NT2/D1 (cell line): ENCODE results near the gene CENPV.

Experiments
- DNase-seq: peaks from one replicate; pipeline ENCODE4 v3.0.0-alpha.2; 2011; ENCODE audit warnings: low read depth, low spot score
- H3K27me3 ChIP-seq: 2 replicates; pipeline ENCODE4 v1.6.0; 2011; ENCODE audit warnings: mild to moderate bottlenecking; ENCODE audit not compliant: insufficient read length, insufficient read depth
- H3K36me3 ChIP-seq: 2 replicates; pipeline ENCODE4 v1.6.1; 2011; ENCODE audit warnings: mild to moderate bottlenecking, low read length, mixed read lengths; ENCODE audit not compliant: insufficient read depth, insufficient read length
- H3K4me1 ChIP-seq: 2 replicates; pipeline ENCODE4 v1.5.1; 2011; ENCODE audit not compliant: insufficient read depth, insufficient read length
- H3K4me3 ChIP-seq: 2 replicates; pipeline ENCODE4 v1.5.1; 2011; ENCODE audit warnings: low read depth; ENCODE audit not compliant: insufficient read length
- H3K9ac ChIP-seq: 2 replicates; pipeline ENCODE4 v1.6.0; 2011; ENCODE audit warnings: low read depth; ENCODE audit not compliant: insufficient read length
- H3K9me3 ChIP-seq: 2 replicates; pipeline ENCODE4 v1.5.1; 2011; ENCODE audit warnings: mild to moderate bottlenecking, low read length; ENCODE audit not compliant: insufficient read depth
- SUZ12 ChIP-seq: IDR thresholded peaks from 2 replicates; pipeline ENCODE4 v1.6.1; 2011; ENCODE audit not compliant: insufficient read length, insufficient read depth; ENCODE audit errors: extremely low read depth
- YY1 ChIP-seq: IDR thresholded peaks from 2 replicates; pipeline ENCODE4 v1.6.1; 2011; ENCODE audit not compliant: insufficient read length, insufficient read depth
- ZNF274 ChIP-seq: IDR thresholded peaks from 2 replicates; pipeline ENCODE4 v1.6.1; 2011; ENCODE audit warnings: mild to moderate bottlenecking, low read depth, low read length

The CENPV gene

GRCh38 chr17:16354585-16354984, 1.3 kb upstream of the CENPV start:
- H3K27me3 ChIP-seq, result no peaks in the 10 kb centered on the region
- no peak for DNase-seq
- H3K9me3 ChIP-seq, result no peaks in the 10 kb centered on the region
- no peaks in the 10 kb centered on the region for H3K4me1 ChIP-seq
- no peak for TF ChIP-seq YY1
- no peak for TF ChIP-seq ZNF274
- no peak for TF ChIP-seq SUZ12
- peaks cover 2% of the 10 kb centered on the region for H3K36me3 ChIP-seq
- H3K9ac ChIP-seq, result no peak overlapping the region
- no peak overlapping the region for H3K4me3 ChIP-seq

- Histone ChIP-seq H3K27me3 (no peaks in the 10 kb centered on the region), H3K4me3 (peak overlapping the region; percentile 58), H3K9ac (peak overlapping the region; percentile 82), H3K9me3 (no peaks in the 10 kb centered on the region), H3K4me1 (no peaks in the 10 kb centered on the region), H3K36me3 (peaks cover 16% of the 10 kb centered on the region)
- TF ChIP-seq ZNF274 (no peak), YY1 (no peak)
- DNase-seq, result no peak
These were observed 477 bp downstream of the CENPV start for GRCh38 chr17:16352667-16353316.

- no peak for TF ChIP-seq YY1
- no peak for TF ChIP-seq SUZ12
- no peak for TF ChIP-seq ZNF274
- DNase-seq, result no peak
- Histone ChIP-seq H3K27me3 (no peaks in the 10 kb centered on the region), H3K9me3 (no peaks in the 10 kb centered on the region), H3K4me1 (no peaks in the 10 kb centered on the region), H3K9ac (peak overlapping the region; percentile 82), H3K4me3 (peak overlapping the region; percentile 58), H3K36me3 (peaks cover 16% of the 10 kb centered on the region)
These were observed 984 bp downstream of the CENPV start for GRCh38 chr17:16352303-16352666.

GRCh38 chr17:16351831-16352230, 1.4 kb downstream of the CENPV start:
- Histone ChIP-seq H3K27me3 (no peaks in the 10 kb centered on the region), H3K4me1 (no peaks in the 10 kb centered on the region), H3K9me3 (no peaks in the 10 kb centered on the region), H3K9ac (peak overlapping the region; percentile 82), H3K36me3 (peaks cover 21% of the 10 kb centered on the region), H3K4me3 (peak overlapping the region; percentile 58)
- TF ChIP-seq ZNF274 (no peak), YY1 (no peak), SUZ12 (no peak)
- DNase-seq, result no peak

GRCh38 chr17:16349431-16349830, 3.8 kb downstream of the CENPV start:
- Histone ChIP-seq H3K4me1 (no peaks in the 10 kb centered on the region), H3K27me3 (no peaks in the 10 kb centered on the region), H3K4me3 (no peak overlapping the region), H3K9me3 (no peaks in the 10 kb centered on the region), H3K36me3 (peaks cover 26% of the 10 kb centered on the region), H3K9ac (no peak overlapping the region)
- DNase-seq, result no peak
- TF ChIP-seq YY1 (no peak), ZNF274 (no peak), SUZ12 (no peak)

GRCh38 chr17:16348586-16348985, 4.7 kb downstream of the CENPV start:
- Histone ChIP-seq H3K36me3 (peaks cover 32% of the 10 kb centered on the region), H3K9ac (no peak overlapping the region)

GRCh38 chr17:16346721-16347271, 6.5 kb downstream of the CENPV start:
- Histone ChIP-seq H3K27me3 (no peaks in the 10 kb centered on the region), H3K9ac (no peak overlapping the region), H3K9me3 (no peaks in the 10 kb centered on the region), H3K4me1 (no peaks in the 10 kb centered on the region), H3K36me3 (peaks cover 43% of the 10 kb centered on the region), H3K4me3 (no peak overlapping the region)
- no peak for TF ChIP-seq ZNF274
- DNase-seq, result no peak

More at GRCh38 chr17:16348586-16348985, 4.7 kb downstream of the CENPV start:
- H3K9me3 ChIP-seq, result no peaks in the 10 kb centered on the region
- H3K4me3 ChIP-seq, result no peak overlapping the region
- no peak for DNase-seq
- TF ChIP-seq ZNF274 (no peak), SUZ12 (no peak), YY1 (no peak)
- H3K4me1 ChIP-seq, result no peaks in the 10 kb centered on the region
- H3K27me3 ChIP-seq, result no peaks in the 10 kb centered on the region

GRCh38 chr17:16345565-16345964, 7.7 kb downstream of the CENPV start:
- no peak for DNase-seq
- Histone ChIP-seq H3K4me3 (no peak overlapping the region), H3K9me3 (no peaks in the 10 kb centered on the region), H3K9ac (no peak overlapping the region), H3K27me3 (no peaks in the 10 kb centered on the region), H3K4me1 (no peaks in the 10 kb centered on the region), H3K36me3 (peaks cover 43% of the 10 kb centered on the region)
- no peak for TF ChIP-seq YY1
- TF ChIP-seq ZNF274, result no peak
- no peak for TF ChIP-seq SUZ12
